Vein endothelial cell (primary cell): ENCODE measurements around the gene KCNMA1. TPM values are rescaled to one million over a fixed set of nuclear protein-coding genes. Genes with fewer than 3 reads are reported as not detected.

Experiments used
- small RNA-seq: library from RNA; depleted of rRNA; stranded (forward); fragments of <200 nt; gene quantifications from one replicate; pipeline ENCODE3, GENCODE V24; 2012
- total RNA-seq: library from RNA; depleted of rRNA; stranded (reverse); fragments of >200 nt; gene quantifications from 2 replicates; pipeline ENCODE4 v1.2.3, GENCODE V29; 2012

Gene KCNMA1
- total RNA-seq = 0.19 TPM in 1 of 2 replicates, not detected in the other

DNA sequence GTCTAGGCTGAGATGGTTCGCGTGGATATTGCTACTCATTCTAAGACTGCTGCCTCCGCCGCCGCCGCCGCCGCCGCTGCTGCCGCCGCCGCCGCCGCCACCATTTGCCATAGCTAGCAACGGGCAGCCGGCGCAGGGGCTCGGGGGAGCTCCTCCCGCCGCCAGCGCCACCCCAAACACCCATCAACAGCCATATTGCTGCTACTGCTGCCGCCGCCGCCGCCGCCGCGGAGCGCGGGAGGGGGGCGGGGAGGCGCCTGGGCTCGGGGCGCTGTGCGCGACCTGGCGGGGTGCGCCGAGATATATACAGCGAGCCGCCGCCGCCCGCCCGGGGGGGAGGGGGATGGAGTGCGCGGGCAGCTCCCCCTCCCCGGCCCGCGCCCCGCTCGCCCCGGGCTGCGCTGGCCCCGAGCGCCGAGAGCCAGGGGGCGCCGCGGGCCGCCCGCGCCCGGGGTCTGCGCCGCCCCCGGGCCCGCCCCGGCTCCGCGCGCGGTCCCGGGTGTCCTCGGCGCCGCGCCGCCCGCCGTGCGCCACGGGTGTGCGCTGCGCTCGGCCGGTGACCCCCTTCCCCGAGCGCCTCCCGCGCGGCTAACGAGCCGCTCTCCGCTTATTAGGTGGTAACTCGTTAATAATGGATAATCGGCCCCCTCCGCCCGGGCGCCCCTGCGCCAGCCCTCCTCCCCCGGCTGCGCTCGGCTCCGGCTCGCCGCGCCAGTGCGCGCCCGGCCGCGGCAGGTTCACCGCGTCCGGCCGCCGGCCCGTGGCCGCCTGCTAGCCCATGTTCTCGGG lies at the start of gene KCNMA1:
Gene KCNMA1, minus strand, starts transcription at position 277 of the 789 bp plus-strand sequence.

Small RNA genes lying within 50 kb of the gene (small RNA-seq; reads per million reads assigned to genes)
- not detected for gene ATP5MC1P8
- gene COX6CP15 = not detected
- gene RF00322 = not detected
- 0.34 reads per million, percentile 14 among the genes with 10 or more reads in this experiment for gene RNA5SP321
